HG02623 (cell line): ENCODE measurements around the gene DDX11.
"Not testable (repeated sequence)": the region's sequence is repeated elsewhere in the genome, so short reads cannot be mapped to it uniquely, and the experiment has no call there.

Experiments
- ATAC-seq: cut with Tn5 transposase; IDR thresholded peaks from one replicate; pipeline ENCODE4 v1.9.1; 2021; ENCODE audit warnings: moderate library complexity; ENCODE audit not compliant: unreplicated experiment

The DDX11 gene

GRCh38 chr12:31073527-31074332 is at the start of gene DDX11:
DDX11 (plus strand) TSS chr12:31073860; CDS start chr12:31078394, 4,534 bp downstream.
- peak; percentile 95 for ATAC-seq

DNA sequence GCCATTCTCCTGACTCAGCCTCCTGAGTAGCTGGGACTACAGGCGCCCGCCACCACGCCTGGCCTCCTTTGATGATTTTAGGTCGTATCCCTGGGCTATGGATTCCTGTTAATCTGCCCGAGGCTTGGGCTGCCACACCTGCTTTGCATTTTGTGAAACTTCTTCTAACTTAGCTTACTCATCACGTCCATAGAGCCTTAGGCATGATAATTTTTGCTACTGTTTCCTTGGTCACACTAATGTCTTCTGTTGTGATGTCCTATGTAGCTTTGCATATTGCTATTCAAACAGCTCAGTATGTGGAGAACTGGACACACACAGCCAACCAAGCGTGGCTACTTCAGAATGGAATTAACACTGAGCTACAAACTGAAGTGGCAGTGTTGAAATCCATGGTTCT is 47.5 kb upstream of the DDX11 start:
- no peak for ATAC-seq

DNA sequence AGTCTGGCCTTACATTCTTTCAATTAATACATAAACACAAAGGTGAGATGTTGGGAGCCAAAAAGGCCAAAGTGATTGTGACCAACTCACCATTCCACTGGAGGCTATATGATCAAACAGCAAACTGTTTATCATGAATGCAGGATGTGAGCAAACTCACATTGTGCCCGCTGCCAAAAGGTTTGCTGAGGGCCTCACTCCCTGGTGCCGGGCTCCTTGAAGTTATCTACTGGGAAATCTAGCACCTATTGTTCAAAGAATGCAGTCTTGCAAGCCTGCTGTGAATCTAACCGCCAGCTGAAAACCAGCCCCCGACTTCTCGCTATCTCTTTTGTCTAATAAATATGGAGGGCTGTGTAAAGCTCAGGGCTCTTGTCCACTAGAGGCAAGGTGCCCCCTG is 46.7 kb upstream of the DDX11 start:
- not testable (repeated sequence) for ATAC-seq

DNA sequence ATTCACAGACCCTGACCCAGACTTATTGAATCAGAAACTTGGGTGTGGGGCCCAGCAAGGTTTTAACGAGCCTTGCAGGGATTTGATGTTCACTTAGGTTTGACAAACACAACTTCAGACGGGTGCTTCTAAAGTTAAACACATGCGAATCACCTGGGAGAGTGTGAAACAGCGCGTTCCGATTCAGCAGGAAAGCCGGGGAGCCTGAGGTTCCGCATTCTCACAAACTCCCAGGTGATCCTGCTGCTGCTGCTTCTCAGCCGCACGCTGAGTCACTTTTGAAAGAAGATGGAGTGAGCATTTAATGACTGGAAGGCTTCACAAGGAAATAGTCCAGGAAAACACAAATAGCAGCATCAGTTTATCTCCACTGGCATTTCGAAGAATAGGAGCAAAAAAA is 44.2 kb upstream of the DDX11 start:
- ATAC-seq: no peak

DNA sequence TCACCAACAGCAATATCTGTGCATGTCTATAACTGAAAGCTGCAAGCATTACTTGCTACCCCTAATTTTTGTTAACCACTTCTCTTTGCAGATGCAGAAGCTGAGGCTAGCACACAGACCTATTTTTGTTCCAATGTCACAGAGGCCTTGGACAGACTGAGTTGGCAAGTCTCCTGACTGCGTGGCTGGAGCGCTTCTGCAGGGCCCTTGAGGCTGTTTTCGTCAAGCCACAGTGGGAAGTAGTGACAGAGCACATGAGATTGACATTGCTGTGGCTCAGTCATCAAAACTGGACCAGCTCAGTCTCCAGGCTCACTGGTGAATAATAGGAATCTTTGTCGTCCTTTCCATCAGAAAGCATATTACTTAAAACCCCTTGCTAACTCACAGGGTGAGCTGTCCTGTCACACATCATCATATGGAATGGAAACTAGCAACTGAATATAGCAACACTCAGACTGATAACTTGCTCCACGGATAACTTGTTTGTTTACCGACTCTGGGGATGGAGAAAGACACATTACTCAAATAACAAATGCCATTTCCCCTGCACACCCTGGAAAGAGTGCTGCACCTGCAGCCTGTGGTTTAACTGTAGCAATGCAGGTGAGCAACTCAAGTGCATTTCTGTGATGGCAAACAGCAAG is 43.6 kb upstream of the DDX11 start:
- no peak for ATAC-seq

DNA sequence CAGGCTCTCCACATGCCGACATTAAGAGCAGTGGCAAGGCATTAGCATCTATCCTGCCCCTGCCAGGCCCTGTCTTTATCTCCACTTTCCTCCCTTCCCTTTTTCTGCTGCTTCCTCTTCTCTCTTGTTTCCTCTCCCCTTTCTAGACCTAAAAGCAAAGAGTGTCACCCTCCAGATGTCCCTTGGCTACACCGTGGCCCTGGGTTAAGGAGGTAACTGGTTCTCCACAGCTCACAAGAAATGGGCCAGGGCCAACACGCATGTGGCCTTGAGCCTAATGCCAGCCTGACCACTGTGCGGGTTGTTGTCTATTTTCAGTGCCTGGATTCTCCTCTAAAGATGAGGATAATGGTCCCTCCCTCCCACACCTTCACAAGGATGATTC is 41.7 kb upstream of the DDX11 start:
- ATAC-seq: no peak

DNA sequence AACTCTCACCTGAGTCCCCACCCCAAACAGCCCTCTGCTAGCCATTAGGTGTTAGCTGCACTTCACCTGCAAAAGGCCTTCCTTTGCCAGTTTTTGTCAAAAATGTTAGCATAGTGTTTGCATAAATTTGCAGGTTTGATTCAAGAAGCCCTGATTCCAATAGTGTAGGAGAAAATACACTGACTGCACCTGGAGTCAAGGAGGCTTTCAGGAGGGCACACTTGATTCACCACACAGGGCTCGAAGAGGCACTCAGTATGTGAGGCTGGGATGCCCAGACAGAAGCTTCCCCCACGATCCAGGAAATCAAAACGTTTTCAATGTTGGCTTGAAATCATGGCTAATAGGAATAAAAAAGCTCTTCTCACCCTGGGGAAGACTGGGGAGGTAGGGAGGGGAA is 40.5 kb upstream of the DDX11 start:
- no peak for ATAC-seq

- ATAC-seq: no peak
These were observed 40.0 kb upstream of the DDX11 start for GRCh38 chr12:31033681-31034080.

- ATAC-seq: no peak
These were observed 39.3 kb upstream of the DDX11 start for GRCh38 chr12:31034372-31034771.

GRCh38 chr12:31035226-31035625 is 38.4 kb upstream of the DDX11 start:
- ATAC-seq: no peak

DNA sequence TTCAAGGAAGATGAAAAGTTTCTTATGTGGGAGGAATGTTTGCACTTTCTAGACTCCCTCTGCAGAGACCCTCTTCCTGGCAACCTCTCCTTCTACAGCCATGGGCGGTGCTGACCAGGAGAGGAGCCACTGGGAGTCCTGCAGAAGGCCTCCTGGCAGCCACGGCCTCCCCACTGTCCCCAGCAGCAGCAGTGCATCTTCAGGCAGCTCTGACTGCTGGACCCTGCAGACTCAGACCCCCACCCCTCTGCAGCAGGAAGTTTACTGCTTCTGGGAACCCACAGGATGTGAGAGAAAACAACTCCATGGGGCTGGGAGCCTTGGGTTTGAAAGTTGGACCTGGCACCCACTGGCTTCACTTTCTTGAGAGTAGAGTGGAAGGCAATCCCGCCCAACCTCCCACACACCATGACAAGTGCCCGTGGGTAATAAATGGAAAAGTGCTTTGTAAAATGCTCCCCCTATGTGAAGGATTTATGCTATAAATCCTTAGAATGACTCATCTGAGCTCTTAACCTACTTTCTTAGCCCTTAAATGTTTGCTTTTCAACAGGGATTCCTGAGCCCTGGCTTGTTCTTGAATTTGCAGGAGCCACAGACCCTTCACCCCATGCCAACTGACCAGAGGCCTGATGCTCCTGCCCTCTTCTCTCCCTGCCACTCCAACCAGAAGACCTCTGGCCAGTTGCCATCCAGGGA is 37.5 kb upstream of the DDX11 start:
- no peak for ATAC-seq

GRCh38 chr12:31037028-31037427 is 36.6 kb upstream of the DDX11 start:
- no peak for ATAC-seq

DNA sequence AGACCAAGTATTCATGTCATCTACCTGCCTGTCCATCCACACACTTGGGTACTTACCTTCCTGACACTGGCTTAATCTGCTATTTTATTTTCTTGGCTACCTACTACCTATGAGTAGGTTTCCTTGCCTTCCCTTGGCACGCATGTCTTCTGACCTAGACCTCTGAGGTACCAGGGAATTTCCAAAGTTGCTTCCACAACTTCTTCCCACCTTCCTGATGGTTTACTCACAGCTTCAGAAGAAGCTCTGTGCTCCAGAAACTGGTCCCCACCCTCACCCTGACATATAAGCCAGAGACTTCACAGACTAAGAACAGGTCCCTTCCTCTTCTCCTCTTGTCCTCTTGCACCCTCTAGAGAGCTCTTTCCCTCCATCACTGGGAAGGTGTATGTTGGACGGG is 35.7 kb upstream of the DDX11 start:
- no peak for ATAC-seq

GRCh38 chr12:31041033-31041564 is 32.6 kb upstream of the DDX11 start:
- no peak for ATAC-seq

- not testable (repeated sequence) for ATAC-seq
These were observed 23.5 kb upstream of the DDX11 start for GRCh38 chr12:31050143-31050542.

DNA sequence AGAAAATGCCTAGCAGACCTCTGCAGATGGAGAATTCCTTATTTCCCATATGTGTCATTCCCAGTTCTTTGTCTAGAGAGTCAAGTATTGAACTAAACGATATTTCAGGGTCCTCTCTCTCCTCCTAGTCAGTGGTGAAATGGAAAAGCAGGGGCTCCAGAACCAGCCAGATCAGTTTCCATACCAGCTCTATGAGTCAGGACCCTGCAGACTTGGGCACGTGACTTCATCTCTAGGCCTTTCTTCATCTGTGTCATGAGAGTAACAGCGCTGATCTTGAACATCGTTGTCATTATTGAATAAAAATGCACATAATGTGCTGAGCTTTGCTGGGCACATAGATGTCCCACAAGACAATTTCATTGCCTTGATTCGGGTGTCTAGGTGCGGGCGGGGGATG is 23.1 kb upstream of the DDX11 start:
- not testable (repeated sequence) for ATAC-seq

GRCh38 chr12:31051692-31052091 is 22.0 kb upstream of the DDX11 start:
- ATAC-seq: peak; percentile 75

- ATAC-seq: not testable (repeated sequence)
These were observed 21.5 kb upstream of the DDX11 start for GRCh38 chr12:31052121-31052520.

GRCh38 chr12:31052666-31053439 is 20.8 kb upstream of the DDX11 start:
- ATAC-seq: not testable (repeated sequence)

DNA sequence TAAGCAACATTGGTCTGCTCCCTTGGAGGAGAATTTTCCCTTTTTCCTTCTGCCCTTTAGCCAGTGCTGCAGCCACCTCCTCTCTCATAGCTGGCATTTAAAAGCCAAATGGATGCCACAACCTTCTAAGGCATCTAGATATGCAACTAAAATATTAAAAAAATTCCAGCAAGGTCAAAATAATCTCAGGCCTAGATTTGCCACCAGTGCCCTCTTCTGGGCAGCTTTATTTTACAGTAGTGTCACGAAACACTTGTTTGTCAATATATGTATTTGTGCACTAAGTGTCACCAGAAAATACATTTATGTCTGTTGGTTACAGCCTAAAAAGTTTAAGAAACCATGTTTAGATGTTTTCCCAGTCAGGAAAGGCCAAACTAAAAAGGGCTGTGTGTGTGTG is 19.7 kb upstream of the DDX11 start:
- ATAC-seq: not testable (repeated sequence)

DNA sequence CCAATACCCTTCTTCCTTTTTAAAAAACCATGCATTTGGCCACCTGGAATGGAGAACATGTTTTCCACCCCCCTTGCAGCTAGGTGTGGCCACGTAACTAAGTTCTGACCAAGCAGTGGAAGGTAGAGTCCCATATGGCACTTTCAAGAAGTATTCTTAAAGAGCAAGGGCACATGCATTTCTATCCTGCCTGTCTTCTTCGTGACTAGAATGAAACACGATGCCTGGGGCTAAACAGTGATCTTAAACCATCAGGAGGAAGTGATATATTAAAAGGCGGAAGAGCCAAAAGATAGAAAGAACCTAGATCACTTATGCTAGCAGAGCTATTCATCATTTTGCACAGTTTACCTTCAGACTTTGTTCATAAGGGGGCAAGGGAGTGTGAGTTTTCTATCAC is 16.0 kb upstream of the DDX11 start:
- no peak for ATAC-seq
